GM18909 (cell line): ENCODE data around the gene COG4.

Source experiments
- ATAC-seq: cut with Tn5 transposase; IDR thresholded peaks from one replicate; pipeline ENCODE4 v1.9.1; 2021; ENCODE audit warnings: mild to moderate bottlenecking; ENCODE audit not compliant: unreplicated experiment, poor library complexity

Gene COG4

DNA sequence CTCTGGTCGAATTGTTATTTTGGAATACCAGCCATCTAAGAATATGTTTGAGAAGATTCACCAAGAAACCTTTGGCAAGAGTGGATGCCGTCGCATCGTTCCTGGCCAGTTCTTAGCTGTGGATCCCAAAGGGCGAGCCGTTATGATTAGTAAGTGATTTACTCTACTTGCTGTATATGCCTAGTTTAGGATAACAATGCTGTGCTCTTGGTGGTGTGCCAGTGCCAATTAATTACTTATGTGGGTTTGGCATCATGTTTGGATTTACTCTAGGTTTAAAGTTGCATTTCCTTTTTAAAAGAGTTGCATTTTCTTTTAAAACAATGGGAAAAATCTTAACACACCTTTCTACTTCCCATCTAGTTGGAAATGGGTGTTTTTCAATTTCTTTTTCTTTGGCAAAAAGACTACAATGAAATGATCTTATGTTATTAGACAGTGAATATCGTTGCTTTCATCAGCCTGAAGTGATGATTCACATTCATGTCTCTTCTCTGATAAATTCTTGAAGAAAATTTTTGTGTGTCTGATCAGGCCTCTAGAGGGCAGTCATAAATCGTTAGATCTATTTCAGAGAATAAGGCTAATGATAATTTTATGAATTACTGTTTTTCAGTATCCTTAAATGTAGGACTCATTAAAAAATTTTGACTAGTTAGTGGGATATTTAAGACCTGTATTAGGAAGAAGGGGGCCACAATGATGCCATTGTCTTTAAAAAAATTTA, 5.9 kb upstream of the COG4 start:
- no peak for ATAC-seq

- no peak for ATAC-seq
Measured at GRCh38 chr16:70527315-70527996, 4.1 kb upstream of the COG4 start.

- no peak for ATAC-seq
Measured at GRCh38 chr16:70526403-70526802, 3.0 kb upstream of the COG4 start.

DNA sequence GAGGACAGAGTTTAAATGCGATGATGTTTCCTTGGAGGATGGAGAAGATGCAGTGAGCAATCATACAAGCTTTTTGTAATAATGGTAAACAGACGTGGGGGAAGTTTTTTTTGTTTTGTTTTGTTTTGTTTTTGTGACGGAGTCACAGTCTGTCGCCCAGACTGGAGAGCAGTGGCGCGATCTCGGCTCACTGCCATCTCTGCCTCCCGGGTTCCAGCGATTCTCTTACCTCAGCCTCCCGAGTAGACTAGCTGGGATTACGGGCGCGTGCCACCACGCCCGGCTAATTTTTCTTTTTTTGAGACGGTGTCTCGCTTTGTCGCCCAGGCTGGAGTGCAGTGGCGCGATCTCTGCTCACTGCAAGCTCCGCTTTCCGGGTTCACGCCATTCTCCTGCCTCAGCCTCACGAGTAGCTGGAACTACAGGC, 1.1 kb upstream of the COG4 start:
- peak; percentile 6 for ATAC-seq

DNA sequence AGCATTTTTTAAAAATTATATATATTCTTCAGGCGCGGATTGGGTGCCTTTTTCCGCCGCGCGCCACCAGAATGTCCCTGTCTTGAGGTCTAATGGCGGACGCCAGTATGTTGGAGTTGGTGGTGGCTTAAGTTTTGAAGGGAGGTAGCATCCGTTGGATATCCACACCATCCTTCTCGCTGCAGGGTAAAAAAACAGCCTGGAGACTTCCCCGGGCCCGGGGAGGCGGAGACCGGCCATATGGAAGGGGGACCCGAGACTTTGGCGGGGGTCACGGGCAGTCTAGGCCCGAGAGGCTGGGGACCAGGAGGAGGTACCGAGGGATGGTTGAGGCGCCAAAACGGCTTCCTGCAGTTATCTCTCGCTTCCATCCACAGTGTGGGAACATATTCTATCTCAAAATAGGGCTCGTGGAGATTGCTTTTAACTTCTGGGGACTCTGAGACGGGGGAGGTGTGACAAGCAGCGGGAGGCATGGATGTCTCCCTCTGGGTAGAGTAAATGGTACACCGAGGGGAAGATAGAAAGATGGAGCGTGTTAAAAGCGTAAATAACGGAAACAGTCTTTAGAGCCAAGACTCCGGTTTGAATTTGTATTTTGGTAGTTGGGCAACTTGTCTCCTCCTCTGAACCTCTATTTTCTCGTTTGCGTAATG, 517 bp upstream of the COG4 start, which contains the start of gene SF3B3:
TSS of gene SF3B3 (plus strand) at position 74 of the 656 bp plus-strand sequence. CDS start 2,841 bp downstream, outside the sequence.
- ATAC-seq = peak; percentile 61

GRCh38 chr16:70522216-70523075, 908 bp downstream of the COG4 start:
- ATAC-seq = no peak

GRCh38 chr16:70520612-70521297, 2.6 kb downstream of the COG4 start:
- ATAC-seq = no peak

GRCh38 chr16:70512456-70512855, 10.9 kb downstream of the COG4 start:
- no peak for ATAC-seq

DNA sequence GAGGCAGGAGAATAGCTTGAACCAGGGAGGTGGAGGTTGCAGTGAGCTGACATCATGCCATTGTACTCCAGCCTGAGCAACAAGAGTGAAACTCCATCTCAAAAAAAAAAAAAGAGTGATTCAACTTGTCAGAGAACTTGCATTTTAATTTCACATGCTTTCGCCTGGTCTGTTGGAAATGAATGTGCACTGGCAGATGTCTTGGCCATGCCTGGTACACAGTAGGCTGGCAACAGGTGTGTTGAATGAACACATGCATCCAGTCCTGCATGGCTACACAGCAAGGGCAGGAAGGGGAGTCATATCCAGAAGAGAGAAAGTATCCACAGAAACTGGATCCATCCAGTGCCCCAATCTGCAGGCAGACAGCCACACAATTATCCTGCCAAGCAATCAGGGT, 11.5 kb downstream of the COG4 start:
- no peak for ATAC-seq

DNA sequence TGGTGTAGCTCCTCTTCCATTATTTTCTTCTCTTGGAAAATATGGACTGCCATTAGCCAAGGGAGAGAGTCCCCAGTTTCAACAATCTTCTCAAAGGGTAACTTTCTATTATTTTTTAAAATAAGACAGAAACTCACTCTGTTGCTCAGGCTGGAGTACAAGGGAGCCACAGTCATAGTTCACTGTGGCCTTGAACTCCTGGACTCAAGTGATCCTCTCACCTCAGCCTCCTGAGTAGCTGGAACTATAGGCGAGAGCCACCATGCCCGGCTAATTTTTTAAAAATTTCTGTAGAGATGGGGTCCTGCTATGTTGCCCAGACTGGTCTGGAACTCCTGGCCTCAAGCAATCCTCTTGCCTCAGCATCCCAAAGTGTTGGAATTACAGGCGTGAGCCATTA, 13.1 kb downstream of the COG4 start:
- no peak for ATAC-seq

- no peak for ATAC-seq
Measured at GRCh38 chr16:70508752-70509151, 14.6 kb downstream of the COG4 start.

- ATAC-seq = no peak
Measured at GRCh38 chr16:70496513-70496912, 26.8 kb downstream of the COG4 start.

DNA sequence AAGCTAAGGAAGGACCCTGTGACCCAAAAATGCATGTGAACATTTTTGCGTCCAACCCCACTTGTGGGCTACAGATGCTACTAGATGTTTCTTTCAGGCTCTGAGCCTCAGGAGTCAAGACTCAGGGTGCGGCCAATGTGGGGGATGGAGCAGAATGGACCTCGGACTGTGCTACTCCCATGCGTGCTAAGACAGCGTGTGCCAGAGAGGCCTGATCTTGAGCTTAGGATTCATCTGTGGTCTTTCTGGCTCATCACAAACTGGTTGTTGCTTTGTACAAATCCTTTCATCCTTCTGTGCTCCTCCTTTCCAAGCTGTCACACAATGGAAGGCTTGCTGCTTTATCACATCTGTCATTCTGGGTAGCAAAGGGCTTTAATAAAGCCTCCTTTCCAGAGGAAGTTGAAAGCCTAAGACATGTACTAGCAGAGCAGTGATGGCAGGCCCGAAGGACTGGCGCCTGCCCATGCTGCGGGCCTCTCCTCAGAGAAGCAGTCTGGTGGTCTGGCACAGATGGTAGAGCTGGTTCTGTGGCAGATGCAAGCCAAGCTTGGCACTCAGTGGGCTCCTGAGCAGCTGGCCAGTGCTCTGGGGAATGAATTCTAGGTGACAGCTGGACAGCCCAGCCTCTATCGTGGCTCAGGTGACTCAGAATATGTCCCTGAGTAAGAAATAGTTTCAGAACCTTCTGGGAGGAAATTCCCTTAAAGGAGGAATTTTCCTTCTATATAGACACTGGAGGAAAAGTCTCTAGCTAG, 27.8 kb downstream of the COG4 start:
- ATAC-seq = no peak

- no peak for ATAC-seq
Measured at GRCh38 chr16:70494777-70495176, 28.6 kb downstream of the COG4 start.

DNA sequence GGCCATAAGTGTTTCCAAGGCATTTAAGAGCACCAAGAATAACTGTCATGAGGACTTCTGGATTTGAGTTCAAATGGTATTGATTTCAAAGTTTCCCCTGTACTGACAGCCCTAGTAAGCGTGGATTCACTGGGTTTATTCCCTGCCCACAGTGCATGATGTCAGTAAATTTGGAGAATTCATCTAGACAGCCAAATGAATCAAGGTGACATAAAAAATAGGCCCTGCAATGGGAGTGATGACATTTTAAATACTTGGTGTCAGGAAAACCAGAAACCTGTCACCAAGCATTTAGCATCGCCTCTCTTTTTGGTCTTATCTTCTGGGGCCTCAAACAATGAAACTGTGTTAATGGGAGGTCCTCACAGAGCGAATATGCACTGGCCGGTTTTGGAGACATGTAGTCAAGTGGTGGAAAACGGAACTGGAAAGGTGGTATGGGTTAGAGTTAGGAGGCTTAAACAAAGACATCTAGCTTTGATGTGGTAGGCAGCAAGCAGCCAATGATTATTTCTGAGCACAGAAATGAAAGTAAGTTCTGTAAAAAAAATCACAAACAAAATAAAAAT, 29.1 kb downstream of the COG4 start:
- no peak for ATAC-seq

DNA sequence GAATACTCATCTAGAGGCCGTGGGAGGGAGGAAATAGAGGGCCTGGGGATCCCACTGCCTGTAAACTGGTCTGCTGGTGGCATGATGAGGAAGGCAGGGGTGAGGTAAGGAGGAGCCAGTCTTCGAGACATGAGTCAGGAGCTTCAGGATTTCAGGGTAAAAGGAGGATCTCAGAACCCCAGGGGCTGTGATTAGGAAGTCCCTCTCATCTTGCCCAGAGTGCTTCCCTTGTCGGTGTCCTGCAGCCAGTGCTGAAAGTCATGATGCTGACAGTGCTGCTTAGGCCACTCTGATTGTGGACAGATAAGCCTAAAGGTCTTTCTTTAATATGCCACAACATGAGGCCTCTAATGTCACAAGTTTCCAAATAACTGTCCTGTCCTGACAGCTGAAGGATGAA, 29.6 kb downstream of the COG4 start:
- ATAC-seq = no peak

GRCh38 chr16:70490261-70490660, 33.1 kb downstream of the COG4 start:
- ATAC-seq = no peak

DNA sequence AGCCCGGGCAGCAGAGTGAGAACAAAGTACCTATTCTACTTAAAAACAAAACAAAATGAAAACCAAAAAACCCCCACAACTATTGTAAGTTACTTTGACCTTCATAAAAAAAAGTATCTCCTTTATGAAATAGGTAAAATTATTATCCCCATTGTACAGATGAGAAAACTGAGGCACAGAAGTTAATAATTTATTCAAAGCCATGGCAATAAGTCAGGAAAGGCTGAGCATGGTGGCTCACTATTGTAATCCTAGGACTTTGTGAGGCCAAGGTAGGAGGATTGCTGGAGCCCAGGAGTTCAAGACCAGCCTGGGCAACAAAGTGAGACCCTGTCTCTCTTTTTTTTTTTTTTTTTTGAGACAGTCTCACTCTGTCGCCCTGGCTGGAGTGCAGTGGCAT, 38.5 kb downstream of the COG4 start:
- ATAC-seq = no peak

DNA sequence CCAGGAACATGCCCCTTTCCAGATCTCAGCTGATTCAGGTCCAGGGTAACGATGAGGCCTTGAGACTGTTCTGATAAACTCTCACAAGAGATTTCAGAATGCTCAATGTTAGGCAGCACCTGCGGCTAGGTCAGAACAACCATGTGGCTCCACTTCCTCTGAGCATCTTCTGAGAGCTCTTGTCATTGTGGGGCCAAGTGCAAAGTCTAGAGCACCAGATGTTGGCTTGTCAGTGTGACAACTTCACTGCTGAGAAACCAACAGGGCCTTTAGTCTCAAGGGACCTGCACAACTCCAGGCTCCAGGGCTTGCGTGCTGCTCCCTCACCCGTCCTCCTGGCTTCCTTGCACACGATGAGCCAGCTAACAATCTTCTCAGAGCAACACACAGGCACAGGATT, 39.9 kb downstream of the COG4 start:
- ATAC-seq = no peak
